Measurements from ENCODE around the gene APOBEC3F.
"Not testable (repeated sequence)": the region's sequence is repeated elsewhere in the genome, so short reads cannot be mapped to it uniquely, and the experiment has no call there.

Gene APOBEC3F

DNA sequence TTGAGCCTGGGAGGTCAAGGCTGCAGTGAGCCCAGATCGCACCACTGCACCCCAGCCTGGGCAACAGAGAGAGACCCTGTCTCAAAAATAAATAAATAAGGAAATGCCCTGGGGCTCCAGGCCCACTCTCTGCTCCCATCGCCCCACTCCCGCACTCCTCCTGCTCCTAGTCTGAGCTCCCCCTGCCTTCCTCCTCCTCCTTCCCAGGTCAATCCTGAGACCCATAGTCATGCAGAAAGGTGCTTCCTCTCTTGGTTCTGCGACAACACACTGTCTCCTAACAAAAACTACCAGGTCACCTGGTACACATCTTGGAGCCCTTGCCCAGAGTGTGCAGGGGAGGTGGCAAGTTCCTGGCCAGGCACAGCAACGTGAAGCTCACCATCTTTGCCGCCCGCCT is 29.5 kb downstream of the APOBEC3F start:
- DNase-seq (ENCODE audit: low read depth, low spot score), result no peak

DNA sequence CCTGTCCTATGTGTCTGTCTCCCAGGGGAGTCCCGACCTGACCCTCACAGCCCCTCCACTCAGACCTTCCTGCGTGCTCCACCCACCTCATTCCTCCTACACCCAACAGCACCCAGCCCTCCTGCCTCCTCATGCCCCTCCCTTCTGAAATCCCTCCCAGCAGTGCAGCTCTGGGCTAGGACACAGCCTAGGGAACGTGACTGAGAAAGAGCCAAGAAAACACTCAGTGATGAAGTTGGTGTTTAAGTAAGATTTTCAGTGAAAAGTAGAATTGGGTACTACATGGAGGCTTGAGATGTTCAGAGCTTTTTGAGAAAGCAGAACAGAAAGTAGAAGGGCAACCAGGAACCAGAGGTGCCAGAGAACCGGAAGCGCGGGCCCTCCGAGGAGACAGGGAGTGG is 31.9 kb downstream of the APOBEC3F start:
- not testable (repeated sequence) for DNase-seq (ENCODE audit: low read depth, low spot score)

DNA sequence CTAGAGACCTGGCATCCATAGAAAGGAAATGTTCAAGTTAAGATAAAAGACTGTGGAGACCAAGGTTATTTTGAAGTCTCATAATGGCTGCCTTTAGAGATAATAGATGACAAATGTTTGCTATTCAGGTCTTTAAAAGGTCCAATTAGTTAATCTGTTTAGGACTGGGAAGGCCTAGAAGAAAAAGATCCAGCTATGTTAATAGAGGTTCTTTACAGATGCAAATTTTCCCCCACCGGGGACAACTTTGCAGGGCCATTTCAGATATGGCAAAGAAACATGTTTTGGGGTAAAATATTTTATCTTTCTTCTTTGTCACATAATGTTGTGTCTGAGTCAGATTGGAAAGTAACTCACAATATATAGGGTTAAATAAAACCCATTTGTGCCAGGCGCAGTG is 33.3 kb downstream of the APOBEC3F start:
- no peak for DNase-seq (ENCODE audit: low read depth, low spot score)

DNA sequence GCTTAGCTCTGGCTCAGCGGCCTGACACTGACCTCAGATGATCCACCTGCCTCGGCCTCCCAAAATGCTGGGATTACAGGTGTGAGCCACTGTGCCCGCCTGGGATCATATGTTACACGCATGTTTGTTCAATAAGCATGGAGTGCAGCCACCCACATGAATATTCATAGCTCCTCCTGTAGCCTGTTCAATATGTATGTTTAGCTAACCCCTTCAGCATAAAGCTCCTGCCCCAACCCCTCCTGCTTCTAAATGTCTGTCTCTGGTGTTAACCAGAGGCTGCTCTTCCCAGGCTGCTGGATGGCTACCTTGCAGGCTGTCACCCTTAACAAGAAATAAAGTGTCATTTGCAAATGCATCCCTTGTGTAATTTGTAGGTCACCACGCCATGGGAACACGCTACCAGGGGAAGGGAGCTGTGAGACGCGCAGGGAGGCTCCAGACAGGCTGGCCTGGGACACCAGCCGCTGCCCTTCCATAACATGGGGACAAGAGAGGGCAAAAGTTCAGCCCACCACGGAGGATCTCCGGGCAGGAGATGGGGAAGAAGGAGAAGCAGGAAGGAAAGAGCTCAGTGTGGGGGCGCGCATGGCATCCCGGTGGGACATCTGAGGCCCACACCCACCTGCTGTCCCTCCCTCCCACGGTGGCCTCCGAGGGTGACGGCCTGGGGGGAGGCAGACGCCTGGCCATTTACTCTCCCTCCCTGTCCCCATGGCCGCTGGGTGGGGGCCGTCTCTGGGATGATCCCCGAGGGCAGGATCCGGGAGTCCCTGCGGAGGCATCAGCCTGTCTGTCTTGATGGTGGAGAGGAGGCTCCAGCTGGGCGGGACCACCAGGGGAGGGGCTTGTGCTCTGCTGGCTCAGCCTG is 35.7 kb downstream of the APOBEC3F start:
- not testable (repeated sequence) for DNase-seq (ENCODE audit: low read depth, low spot score)

DNA sequence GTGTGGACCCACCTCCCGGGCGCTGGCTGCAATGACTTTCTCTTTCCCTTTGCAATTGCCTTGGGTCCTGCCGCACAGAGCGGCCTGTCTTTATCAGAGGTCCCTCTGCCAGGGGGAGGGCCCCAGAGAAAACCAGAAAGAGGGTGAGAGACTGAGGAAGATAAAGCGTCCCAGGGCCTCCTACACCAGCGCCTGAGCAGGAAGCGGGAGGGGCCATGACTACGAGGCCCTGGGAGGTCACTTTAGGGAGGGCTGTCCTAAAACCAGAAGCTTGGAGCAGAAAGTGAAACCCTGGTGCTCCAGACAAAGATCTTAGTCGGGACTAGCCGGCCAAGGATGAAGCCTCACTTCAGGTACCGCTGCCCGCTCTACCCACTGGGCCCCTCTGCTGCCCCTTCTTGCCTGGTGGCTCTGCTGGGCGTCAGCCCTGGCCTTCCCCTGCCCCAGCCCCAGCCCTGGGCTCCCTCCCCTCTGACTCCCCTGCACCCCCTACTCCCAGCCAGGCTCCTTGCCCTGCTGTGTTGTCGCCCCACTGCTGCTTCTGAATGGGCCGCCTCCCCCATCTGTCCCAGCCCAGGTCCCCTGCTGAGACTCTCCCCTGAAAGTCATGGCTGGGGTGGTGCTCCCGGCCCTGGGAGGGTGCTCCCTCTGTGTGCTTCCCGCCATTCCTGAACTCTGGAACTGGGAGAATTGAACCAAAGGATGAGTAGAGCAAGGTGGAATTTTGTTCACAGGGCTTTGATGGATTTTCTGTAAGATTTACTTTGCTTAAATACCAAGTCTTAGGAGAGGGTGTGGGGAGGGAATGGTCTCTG is 36.6 kb downstream of the APOBEC3F start, which contains the start of gene APOBEC3G:
TSS of gene APOBEC3G (plus strand) at position 250 of the 815 bp plus-strand sequence. CDS start at position 337, 87 bp downstream.
- DNase-seq (ENCODE audit: low read depth, low spot score), result not testable (repeated sequence)

DNA sequence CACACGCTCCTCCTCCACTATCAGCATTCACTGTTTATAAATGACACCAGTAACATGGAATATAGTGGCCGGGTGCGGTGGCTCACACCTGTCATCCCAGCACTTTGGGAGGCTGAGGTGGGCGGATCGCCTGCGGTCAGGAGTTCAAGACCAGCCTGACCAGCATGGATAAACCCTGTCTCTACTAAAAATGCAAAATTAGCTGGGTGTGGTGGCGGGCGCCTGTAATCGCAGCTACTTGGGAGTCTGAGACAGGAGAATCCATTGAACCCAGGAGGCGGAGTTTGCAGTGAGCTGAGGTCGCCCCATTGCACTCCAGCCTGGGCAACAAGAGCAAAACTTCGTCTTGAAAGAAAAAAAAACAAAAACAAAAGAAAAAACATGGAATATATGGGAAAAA is 37.2 kb downstream of the APOBEC3F start:
- not testable (repeated sequence) for DNase-seq (ENCODE audit: low read depth, low spot score)

DNA sequence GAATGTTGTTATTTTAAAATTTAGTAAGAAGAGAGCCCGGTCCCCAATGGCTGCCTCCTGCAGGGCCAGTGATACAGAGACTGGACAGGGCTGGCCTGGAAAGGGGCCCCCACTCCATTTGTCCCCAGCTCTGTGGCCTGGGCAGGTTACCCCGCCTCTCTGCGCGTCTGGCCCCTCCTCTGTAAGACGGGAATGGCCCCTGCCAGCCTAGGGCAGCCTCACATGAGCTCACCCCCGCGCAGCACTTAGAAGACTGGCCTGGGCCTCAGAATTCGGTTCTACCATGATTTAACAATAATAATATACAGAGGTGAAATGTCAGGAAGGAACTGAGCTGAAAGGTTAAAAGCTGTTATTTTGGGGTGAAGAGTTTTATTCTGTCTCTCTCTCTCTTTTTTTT is 37.7 kb downstream of the APOBEC3F start:
- DNase-seq (ENCODE audit: low read depth, low spot score), result no peak

DNA sequence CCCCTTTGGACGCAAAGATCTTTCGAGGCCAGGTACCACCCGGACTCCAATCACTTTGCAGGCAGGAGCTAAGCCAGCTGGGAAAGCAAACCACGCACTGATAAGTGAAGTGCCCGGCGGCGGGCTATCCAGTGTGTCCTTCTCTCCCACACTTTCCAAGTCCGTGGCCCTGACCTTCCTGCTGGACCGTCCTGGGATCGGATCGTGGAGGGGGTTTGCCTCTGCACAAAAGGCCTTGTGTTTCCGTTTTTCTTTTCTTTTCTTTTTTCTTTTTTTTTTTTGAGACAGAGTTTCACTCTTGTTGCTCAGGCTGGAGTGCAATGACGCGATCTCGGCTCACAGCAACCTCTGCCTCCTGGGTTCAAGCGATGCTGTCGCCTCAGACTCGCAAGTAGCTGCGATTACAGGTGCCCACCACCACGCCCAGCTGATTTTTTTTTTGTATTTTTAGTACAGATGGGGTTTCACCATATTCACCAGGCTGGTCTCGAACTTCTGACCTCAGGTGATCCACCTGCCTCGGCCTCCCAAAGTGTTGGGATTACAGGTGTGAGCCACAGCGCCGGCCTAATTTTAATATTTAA is 38.5 kb downstream of the APOBEC3F start:
- DNase-seq (ENCODE audit: low read depth, low spot score), result not testable (repeated sequence)

DNA sequence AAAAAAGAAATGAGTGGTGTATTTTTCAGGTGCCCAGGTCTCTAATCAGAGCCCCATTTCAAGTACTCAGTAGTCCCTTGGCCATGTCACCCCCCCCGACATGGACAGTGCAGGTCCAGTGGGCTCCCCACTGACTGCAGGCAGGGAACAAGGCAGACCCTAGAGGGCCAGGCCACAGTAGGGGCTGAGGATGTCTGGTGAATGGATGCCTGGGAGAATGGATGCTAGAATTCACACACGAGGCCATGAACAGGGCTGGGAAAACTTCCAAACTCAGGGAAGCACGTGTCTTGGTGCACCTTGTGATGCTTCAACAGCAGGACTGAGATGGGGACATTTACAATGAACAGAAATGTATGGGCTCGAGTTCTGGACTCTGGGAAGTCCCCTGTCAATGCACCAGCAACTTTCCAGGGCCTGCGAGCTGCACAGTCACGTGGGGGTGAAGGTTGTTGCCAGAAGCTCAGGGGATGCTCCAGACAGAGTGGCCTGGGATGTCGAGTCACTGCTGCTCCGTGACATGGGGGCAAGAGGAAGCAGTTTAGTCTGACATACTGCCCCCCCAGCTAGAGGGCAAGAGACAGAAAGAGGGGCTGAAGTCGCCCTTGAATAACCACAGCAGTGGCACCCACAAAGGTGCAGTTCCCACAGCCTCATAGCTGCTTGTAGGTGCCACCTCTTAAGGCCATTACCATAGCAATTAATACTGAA is 39.5 kb downstream of the APOBEC3F start:
- DNase-seq (ENCODE audit: low read depth, low spot score), result no peak

DNA sequence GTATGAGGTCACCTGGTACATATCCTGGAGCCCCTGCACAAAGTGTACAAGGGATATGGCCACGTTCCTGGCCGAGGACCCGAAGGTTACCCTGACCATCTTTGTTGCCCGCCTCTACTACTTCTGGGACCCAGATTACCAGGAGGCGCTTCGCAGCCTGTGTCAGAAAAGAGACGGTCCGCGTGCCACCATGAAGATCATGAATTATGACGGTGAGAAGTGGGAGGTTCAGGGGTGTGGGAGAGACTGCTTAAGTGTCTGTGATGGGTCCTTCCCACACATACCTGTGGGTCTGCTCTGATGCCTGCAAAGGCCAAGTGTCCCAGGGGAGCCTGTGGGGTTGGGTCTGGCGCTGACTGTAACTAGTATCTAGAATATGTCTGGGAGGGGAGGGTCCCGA is 40.4 kb downstream of the APOBEC3F start:
- DNase-seq (ENCODE audit: low read depth, low spot score), result no peak

DNA sequence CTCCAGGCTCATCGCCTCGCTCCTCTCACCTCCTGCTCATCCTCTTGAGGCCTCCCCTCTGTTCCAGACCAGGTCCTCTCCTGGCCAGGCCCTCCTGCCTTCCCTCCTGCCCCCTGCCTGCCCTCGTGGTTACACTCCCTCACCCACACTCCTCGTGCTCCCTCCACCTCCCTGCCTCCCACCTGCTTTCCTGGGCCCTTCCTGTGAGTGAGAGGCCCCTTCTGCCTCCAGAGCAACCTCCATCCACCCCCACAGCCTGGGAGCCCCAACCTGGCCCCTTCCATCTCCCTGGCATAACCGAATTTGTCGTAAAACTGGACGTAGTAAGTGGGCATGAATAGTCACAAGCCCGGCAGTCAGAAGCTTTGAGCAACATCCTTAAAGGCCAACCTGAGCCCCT is 40.9 kb downstream of the APOBEC3F start:
- no peak for DNase-seq (ENCODE audit: low read depth, low spot score)

DNA sequence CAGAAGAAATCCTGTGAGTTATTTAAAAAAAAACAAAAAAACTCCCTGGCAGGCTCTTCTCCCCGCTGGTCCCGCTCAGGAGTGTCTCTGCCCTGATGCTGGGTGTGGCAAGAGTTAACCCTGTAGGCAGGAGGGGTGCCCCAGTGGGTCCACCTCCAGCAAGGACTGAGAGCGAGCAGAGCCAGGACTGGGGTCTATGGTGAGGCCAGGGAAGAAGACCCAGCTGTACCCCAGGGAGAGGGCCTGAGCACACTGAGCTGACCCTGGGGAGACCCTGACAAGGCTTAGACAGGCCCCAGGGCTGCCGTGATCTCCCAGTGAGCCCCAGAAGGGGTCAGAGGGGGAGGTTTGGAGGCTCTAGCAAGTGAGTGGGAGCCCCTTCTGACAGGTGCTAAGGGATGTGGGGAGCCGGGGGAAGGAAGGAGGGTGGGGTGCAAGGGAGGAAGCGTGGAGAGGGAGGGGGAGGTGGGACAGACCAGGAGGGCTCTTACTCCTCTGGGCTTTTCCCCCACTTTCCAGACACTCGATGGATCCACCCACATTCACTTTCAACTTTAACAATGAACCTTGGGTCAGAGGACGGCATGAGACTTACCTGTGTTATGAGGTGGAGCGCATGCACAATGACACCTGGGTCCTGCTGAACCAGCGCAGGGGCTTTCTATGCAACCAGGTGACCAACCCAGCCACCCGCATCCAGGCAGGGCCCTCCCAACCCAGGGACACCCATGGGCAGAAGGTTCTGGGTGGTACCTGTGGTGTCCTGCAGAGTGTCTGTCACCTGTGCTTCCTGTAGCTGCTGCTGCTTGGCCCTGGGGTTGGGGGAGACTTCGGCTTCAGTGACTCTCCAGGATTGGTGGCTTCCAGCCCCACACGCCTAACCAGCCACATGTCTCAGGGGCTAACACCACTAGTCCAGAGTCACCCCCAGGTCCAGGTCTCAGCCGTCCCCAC is 42.8 kb downstream of the APOBEC3F start:
- DNase-seq (ENCODE audit: low read depth, low spot score), result no peak

DNA sequence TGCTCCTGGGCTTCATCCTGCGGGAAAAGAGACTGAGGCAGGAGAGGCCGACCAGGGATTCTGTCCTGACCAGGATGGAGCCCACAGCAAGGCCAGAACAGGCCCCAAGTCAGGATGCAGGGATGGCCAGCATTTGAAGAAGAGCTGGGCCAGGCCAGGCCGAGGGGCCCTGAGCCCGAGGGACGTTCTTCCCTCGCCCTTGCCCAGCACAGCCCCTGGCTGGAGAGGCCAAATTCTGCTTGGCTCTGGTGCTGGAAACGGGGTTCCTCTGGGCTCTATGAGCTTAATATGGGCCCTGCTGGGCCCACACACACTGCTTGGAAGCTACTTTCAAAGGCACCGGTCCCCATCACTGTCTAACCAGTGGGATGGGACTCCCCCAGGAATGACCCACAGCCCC is 44.0 kb downstream of the APOBEC3F start:
- no peak for DNase-seq (ENCODE audit: low read depth, low spot score)

DNA sequence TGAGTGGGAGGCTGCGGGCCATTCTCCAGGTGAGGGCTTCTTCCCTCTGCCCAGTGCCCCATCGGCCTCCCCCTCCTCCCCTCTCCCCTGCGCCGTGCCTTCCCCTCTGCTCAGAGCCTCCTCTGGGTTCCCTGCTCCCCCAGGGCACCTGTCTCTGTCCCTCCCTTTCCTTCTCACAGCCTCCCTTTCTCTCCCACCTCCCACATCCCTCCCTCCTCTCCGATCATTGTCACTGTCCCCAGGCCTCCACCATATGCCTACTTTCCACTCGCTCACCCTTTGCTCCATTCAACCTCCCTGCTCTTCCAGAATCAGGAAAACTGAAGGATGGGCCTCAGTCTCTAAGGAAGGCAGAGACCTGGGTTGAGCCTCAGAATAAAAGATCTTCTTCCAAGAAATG is 46.4 kb downstream of the APOBEC3F start:
- DNase-seq (ENCODE audit: low read depth, low spot score), result no peak

DNA sequence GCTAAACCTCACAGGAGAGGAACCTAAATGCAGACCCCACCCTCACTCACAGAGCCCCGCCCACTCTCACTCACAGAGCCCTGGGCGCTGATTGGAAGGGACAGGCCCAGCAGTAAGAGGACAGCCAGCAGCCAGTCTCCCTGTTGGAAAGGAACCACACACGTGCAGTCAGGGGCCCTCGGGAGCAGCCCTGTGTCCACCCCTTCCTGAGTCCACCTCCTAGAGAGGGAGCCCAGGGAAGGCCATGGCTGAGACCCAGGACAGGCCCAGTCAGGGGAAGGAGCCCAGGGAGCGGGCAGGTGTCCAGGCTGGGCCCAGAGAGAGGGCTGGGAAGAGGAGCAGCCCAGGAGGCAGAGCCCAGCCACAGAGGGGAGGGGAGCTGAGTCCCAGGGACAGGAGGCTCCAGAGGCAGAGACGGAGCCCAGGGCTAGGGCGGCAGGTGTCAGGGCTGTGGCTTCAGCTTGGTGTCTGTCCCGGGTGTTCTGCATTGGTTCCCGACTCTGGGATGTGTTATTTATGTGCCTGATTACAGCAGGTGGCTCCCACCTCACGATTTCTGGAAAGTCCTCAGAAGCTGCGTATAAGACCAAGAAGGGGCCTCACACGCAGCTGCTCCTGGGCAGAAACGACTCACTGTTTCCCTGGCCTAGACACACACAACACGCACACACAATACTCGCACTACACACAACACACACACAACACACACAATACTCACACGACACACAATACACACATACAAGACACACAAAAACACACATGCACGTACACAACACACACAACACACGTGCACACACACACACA is 47.4 kb downstream of the APOBEC3F start:
- DNase-seq (ENCODE audit: low read depth, low spot score), result no peak

DNA sequence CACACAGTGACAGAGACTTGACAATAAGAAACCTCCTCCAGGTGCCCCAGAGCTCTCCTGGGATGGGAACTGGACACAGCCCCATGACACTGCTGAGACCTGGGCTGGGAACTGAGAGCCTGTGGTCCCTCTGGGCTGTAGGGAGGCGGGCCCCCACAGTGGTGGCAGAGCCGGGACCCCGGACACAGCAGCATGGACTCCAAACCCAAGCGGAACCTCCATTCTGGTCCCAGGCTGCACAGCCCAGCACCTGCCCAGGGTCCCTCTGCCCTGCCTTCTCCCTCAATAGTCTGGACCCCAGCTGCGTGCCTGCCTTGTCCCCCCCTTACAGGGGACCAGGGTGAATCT is 48.0 kb downstream of the APOBEC3F start:
- DNase-seq (ENCODE audit: low read depth, low spot score), result no peak

DNA sequence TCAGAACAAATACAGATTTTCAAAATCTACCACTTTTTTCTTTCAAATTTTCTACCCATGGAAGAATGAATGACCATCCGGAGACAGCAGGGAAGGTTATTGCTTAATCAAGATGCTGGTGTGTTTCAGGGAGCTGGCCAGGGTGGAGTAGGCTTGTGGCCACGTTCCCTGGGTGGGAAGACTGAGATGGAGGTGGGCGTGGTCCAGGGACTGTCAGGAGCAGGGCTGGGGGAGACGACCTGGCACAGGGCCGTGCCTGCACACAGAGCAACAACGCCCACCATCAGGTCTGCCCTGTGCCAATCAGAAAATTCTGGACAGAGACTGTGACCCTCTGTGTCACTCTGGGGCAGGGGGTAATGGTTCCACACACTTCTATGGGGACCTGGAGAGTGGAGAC is 49.3 kb downstream of the APOBEC3F start:
- DNase-seq (ENCODE audit: low read depth, low spot score), result no peak

DNA sequence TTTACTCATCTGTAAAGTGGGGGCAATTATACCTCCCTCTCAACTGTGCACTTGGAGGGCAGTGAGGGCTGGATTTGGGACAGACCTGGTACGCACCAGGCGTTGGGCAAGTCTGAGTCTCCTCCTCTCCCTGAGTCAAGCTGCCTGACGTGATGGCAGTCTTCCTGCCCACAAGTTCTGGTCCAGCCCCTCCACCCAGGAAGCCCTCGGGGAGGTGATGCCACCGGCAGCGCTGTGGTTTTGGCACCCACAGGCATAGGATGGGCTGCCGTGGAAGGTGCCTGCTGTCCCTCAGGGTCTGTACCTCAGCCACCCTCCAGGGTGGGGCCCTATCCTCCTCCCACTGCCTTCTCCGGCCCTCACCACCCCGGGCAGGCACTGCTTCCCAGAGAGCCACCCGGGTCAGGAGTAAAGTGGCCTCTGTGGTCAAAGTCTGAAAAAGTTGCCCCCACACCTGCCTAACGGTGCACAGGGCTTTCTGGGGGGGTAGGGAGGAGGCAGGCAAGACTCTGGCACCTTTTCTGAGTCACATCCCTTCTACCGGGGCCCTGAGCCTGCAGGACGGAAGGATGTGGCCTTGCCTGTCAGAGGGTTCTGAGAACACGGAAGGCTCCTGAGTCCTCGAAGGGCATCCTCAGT is 49.9 kb downstream of the APOBEC3F start:
- no peak for DNase-seq (ENCODE audit: low read depth, low spot score)
